GM12878 (cell line): ENCODE measurements around the gene CYB5D1. TPM values are rescaled to one million over a fixed set of nuclear protein-coding genes. Genes with fewer than 3 reads are reported as not detected.
A peak's percentile ranks its signal among the peaks of the same experiment; 100 is the strongest.

Experiments used
- ASH2L ChIP-seq: fragments of 300-600, 200-600 bp; sonication (generic); IDR thresholded peaks from 2 replicates; pipeline ENCODE4 v1.6.1; 2017; ENCODE audit warnings: low read depth, mild to moderate bottlenecking, borderline replicate concordance
- BCLAF1 ChIP-seq: fragments of 450-650 bp; IDR thresholded peaks from 2 replicates; pipeline ENCODE4 v1.6.1; 2017; ENCODE audit warnings: antibody characterized with exemption, mild to moderate bottlenecking, moderate library complexity
- CHD4 ChIP-seq: fragments of 200-600 bp; sonication (generic); IDR thresholded peaks from 2 replicates; pipeline ENCODE4 v1.6.1; 2016; ENCODE audit warnings: mild to moderate bottlenecking
- FOXM1 ChIP-seq: IDR thresholded peaks from 2 replicates; pipeline ENCODE4 v1.6.1; 2012; ENCODE audit warnings: low read depth, mild to moderate bottlenecking, inconsistent platforms, low read length, moderate library complexity
- HCFC1 ChIP-seq: fragments of 150-350 bp; IDR thresholded peaks from 2 replicates; pipeline ENCODE4 v1.6.1; 2014; ENCODE audit warnings: low read length
- RAD21 ChIP-seq: IDR thresholded peaks from 2 replicates; pipeline ENCODE4 v1.6.1; 2011; ENCODE audit warnings: mild to moderate bottlenecking, low read depth, low read length, moderate library complexity; ENCODE audit not compliant: insufficient read depth
- RBBP5 ChIP-seq: fragments of 200-600 bp; sonication (generic); conservative IDR thresholded peaks from 2 replicates; pipeline ENCODE4 v1.6.1; 2016
- SMARCA5 ChIP-seq: fragments of 450-650 bp; IDR thresholded peaks from 2 replicates; pipeline ENCODE4 v1.6.1; 2017; ENCODE audit warnings: mild to moderate bottlenecking
- TARDBP ChIP-seq: IDR thresholded peaks from 2 replicates; pipeline ENCODE4 v1.6.1; 2016; ENCODE audit warnings: borderline replicate concordance
- WRNIP1 ChIP-seq: IDR thresholded peaks from 2 replicates; pipeline ENCODE4 v1.6.1; 2011; ENCODE audit warnings: low read depth, low read length, improper control_type of control experiment, borderline replicate concordance
- ZBTB11 ChIP-seq: fragments of 450-650 bp; formaldehyde crosslinking; IDR thresholded peaks from 2 replicates; pipeline ENCODE4 v1.5.0; 2022; ENCODE audit warnings: mild to moderate bottlenecking, missing genetic modification characterization
- ZNF24 ChIP-seq: fragments of 450-650 bp; IDR thresholded peaks from 2 replicates; pipeline ENCODE4 v1.6.1; 2017; ENCODE audit warnings: antibody characterized with exemption, mild to moderate bottlenecking
- ZNF384 ChIP-seq: IDR thresholded peaks from 2 replicates; pipeline ENCODE4 v1.6.1; 2012; ENCODE audit warnings: low read depth, mild to moderate bottlenecking, low read length, improper control_type of control experiment, borderline replicate concordance
- ZNF687 ChIP-seq: fragments of 450-650 bp; IDR thresholded peaks from 2 replicates; pipeline ENCODE4 v1.6.1; 2017; ENCODE audit warnings: mild to moderate bottlenecking, moderate library complexity
- polyA plus RNA-seq, 11 experiments: library from polyadenylated mRNA; depleted of rRNA in 4 of 11; unstranded in 6 of 11; stranded (reverse) in 5 of 11; fragments of >200 nt; fragmentation: Nextera tagmentation in 4 of 11; fragmentation: Illumina TruSeq in 1 of 11; extraction: Ambion mirVana in 4 of 11; extraction: Trizol in 1 of 11; gene quantifications; 1 replicate in 1 of 11; 2 replicates in 10 of 11; pipeline versions ENCODE4 v1.2.1 to v1.2.3, GENCODE V29; 2011 to 2016; ENCODE audit warnings: inconsistent platforms in 2 of 11, missing spikeins in 2 of 11, low read depth in 1 of 11
- total RNA-seq, 4 experiments: library from RNA; depleted of rRNA in 3 of 4; stranded (reverse); fragments of >200 nt in 3 of 4; fragmentation: Illumina TruSeq in 1 of 4; extraction: Trizol in 1 of 4; gene quantifications; 2 replicates each; pipeline versions ENCODE4 v1.2.1 to v1.2.3, GENCODE V29; 2013 to 2021
- TF ChIP-seq, protein P1 (sequence below): fragments of 450-650 bp; conservative IDR thresholded peaks from 2 replicates; pipeline ENCODE4 v1.6.1; 2017; ENCODE audit warnings: mild to moderate bottlenecking, moderate library complexity
- TF ChIP-seq, protein P2 (sequence below): IDR thresholded peaks from 2 replicates; pipeline ENCODE4 v1.6.1; 2012; ENCODE audit warnings: low read depth, low read length, improper control_type of control experiment

Gene CYB5D1
- total and polyA plus RNA-seq, 10 of the 15 experiments (the other 5 are each of a cell fraction or from before 2014, with no cell fraction given), result 1.6 to 8.7 (median 6.4) TPM

DNA sequence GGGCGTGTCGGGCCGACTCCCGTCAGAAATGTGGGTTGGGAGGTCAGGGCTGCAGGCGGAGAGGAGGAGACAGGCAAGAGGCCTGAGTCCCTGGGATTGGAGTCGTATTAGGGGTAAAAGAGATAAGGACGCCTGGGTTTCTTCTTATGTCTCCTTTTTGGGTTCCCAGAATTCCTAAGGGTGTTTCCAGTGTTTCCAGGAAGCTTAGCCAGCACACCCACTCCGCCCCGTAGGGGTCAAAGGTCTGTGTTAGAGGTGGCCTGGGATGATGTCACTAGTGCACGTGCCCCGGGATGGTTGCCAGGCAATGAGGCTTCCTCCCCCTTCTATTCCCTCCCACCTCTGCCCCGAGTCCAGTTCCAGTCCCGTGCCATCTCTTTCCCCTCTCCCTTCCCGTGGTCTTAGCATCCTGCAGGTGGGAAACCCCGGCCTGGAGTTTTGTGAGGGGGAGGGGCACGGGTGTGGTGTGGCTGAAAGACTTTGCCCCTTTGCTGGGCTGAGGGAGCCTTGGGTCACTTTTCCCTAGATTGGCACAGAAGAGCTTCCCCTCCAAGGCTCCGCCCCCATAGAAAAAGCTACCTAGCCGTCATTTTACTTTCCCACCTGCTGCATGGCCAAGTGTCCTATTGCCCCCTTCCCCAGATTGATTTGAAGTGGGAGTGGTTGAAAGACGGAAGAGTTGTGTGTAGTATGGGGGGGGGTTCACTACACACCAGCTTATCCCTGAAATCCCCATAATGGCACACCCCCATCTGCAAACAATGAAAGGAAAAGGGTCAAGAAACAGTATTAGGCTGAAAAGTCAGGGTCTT is 21.0 kb upstream of the CYB5D1 start (continued):
- TF ChIP-seq, protein P1, sequence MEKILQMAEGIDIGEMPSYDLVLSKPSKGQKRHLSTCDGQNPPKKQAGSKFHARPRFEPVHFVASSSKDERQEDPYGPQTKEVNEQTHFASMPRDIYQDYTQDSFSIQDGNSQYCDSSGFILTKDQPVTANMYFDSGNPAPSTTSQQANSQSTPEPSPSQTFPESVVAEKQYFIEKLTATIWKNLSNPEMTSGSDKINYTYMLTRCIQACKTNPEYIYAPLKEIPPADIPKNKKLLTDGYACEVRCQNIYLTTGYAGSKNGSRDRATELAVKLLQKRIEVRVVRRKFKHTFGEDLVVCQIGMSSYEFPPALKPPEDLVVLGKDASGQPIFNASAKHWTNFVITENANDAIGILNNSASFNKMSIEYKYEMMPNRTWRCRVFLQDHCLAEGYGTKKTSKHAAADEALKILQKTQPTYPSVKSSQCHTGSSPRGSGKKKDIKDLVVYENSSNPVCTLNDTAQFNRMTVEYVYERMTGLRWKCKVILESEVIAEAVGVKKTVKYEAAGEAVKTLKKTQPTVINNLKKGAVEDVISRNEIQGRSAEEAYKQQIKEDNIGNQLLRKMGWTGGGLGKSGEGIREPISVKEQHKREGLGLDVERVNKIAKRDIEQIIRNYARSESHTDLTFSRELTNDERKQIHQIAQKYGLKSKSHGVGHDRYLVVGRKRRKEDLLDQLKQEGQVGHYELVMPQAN, result peak; percentile 10; the same call in 1 of the 2 replicates
- TF ChIP-seq ASH2L, result no peak
- TF ChIP-seq FOXM1, result no peak
- no peak for TF ChIP-seq BCLAF1
- no peak for TF ChIP-seq CHD4
- TF ChIP-seq ZNF384, result no peak
- TF ChIP-seq, protein P2, sequence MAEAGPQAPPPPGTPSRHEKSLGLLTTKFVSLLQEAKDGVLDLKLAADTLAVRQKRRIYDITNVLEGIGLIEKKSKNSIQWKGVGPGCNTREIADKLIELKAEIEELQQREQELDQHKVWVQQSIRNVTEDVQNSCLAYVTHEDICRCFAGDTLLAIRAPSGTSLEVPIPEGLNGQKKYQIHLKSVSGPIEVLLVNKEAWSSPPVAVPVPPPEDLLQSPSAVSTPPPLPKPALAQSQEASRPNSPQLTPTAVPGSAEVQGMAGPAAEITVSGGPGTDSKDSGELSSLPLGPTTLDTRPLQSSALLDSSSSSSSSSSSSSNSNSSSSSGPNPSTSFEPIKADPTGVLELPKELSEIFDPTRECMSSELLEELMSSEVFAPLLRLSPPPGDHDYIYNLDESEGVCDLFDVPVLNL, result no peak
- peak; percentile 80; the same call in 1 of the 2 replicates for TF ChIP-seq TARDBP
- no peak for TF ChIP-seq SMARCA5
- no peak for TF ChIP-seq RAD21
- no peak for TF ChIP-seq ZBTB11 (CRISPR knock-in tag)
- TF ChIP-seq RBBP5, result no peak
- TF ChIP-seq ZNF24, result no peak
- no peak; the same call in 1 of the 2 replicates for TF ChIP-seq ZNF687
- 0 out of 2 replicates have a peak, but pooled peaks have one; percentile 47 for TF ChIP-seq WRNIP1
- TF ChIP-seq HCFC1, result peak; percentile 58
